Measurements from ENCODE around the gene ENTREP3.

Gene ENTREP3

DNA sequence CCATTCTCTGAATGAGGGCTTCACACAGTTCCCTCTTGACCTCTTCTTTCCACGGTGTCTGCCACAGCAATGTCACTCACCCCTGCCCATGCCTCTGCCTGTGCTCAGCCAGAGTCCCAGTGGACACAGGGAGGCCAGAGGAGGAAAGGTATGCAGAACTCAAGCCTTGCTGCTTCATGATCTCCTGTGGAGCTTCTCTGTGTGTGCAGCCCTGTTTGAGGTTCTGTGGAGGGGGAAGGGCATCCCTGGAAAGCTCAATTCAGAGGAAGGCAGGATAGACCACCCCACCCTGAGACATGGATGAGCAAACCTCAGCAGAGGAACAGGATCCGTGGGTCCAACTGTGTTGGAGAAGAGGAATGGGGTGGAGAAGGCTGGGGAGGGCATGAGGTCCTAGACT, 24.0 kb upstream of the ENTREP3 start:
- DNase-seq (ENCODE audit: low read depth): no peak
- TF ChIP-seq, protein P1, sequence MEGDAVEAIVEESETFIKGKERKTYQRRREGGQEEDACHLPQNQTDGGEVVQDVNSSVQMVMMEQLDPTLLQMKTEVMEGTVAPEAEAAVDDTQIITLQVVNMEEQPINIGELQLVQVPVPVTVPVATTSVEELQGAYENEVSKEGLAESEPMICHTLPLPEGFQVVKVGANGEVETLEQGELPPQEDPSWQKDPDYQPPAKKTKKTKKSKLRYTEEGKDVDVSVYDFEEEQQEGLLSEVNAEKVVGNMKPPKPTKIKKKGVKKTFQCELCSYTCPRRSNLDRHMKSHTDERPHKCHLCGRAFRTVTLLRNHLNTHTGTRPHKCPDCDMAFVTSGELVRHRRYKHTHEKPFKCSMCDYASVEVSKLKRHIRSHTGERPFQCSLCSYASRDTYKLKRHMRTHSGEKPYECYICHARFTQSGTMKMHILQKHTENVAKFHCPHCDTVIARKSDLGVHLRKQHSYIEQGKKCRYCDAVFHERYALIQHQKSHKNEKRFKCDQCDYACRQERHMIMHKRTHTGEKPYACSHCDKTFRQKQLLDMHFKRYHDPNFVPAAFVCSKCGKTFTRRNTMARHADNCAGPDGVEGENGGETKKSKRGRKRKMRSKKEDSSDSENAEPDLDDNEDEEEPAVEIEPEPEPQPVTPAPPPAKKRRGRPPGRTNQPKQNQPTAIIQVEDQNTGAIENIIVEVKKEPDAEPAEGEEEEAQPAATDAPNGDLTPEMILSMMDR (IDR thresholded peaks at IDR 0.05; ENCODE audit: low read depth, low read length, missing control alignments): no peak
- no peak overlapping the region for H3K4me3 ChIP-seq (ENCODE audit: low read depth, low read length)
- in situ Hi-C loops (cut with HindIII; ENCODE audit: low sequenced_read_pairs): no loop called here

DNA sequence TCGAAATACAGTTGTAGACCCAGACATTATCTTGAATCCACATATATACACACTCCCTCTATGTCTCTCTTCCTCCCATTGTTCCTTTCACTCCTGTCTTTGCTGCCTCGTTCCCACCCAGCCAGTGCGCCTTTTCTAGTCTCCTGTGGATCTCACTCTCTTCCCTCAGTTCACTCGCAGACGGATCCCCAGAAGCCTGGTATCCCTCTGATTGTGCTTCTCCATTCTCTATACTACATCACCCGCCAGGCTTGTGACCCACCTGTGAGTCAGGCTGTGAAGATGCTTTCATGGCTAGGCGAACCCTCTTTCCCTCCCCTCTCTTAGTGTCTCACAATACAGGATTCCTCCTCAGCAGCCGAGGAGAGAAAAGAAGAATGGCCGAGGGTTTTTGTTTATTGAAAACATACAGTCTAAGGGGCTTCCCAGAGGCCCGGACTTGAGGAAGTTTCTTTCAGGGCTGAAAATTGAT, 23.4 kb upstream of the ENTREP3 start:
- in situ Hi-C loops (cut with HindIII; ENCODE audit: low sequenced_read_pairs): no loop called here
- TF ChIP-seq, protein P1 (IDR thresholded peaks at IDR 0.05; ENCODE audit: low read depth, low read length, missing control alignments): no peak
- no peak for DNase-seq (ENCODE audit: low read depth)
- no peak overlapping the region for H3K4me3 ChIP-seq (ENCODE audit: low read depth, low read length)

DNA sequence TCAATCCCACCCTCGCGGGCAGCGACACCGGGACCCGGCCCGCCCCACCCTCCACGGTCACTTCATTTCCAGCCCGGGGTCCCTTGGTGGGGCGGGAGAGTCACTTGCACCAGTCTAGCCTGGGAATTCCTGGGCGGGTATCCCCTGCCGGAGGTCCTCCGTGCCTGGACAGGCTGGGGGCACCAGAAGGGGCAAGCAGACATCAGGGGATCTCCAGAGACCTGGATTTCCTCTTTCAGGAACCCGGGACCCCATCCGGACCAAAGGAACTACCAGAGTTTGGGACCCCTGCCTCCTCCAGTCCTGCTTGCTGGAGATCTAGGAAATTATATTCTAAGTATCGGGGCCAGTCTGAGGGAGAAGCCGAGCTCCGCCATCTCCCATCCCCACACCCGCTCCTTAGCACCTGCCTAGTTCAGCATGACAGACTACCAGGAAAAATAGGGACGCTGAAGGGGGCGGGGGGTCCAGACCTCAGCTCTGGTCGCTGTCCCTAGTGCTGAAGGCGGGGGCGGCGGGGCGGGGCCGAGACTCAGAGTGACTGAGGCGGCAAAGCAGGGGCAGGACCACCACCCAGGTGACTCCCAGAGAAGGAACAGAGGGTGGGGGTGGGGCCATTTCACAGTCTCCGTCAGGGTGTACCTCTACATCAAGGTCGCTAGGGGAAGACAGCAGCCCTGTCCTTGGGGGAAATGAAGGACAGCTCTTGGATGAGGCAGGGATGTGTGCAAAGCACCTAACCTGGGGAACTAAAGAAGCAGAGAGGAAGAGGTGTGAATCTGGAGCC, 22.8 kb upstream of the ENTREP3 start:
- H3K4me3 ChIP-seq (ENCODE audit: low read depth, low read length): peak overlapping the region; percentile 60
- DNase-seq (ENCODE audit: low read depth): no peak
- TF ChIP-seq, protein P1 (IDR thresholded peaks at IDR 0.05; ENCODE audit: low read depth, low read length, missing control alignments): peak; percentile 44
- in situ Hi-C loops (cut with HindIII; ENCODE audit: low sequenced_read_pairs): no loop called here

DNA sequence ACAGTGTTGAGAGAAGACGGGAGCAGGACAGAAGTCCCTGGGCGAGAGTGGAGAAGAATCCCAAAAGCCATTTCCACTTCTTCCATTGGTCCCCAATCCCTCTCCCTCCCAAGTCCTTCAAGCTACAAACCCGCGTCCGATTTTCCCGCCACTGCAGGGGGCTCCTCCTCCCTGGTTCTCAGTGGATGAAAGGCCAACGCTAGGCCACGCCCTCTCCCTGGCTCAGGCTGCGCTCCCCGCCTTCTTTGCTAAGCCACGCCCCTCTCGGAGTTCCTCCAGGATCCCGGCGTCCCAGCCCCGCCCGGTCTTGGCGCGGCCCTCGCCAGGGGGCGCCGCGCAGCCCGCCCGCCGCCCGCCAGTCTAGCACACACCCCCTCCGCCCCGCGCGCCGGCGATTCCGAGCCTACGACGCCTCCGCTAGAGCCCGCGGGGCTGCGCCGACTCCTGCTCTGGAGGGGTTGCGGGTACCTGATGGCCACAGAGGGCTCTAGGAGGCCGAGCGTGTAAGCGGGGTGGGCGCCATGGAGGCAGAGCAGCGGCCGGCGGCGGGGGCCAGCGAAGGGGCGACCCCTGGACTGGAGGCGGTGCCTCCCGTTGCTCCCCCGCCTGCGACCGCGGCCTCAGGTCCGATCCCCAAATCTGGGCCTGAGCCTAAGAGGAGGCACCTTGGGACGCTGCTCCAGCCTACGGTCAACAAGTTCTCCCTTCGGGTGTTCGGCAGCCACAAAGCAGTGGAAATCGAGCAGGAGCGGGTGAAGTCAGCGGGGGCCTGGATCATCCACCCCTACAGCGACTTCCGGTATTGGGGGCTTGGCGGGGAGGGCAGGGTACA, 22.0 kb upstream of the ENTREP3 start, which contains the start of gene HCN3:
Gene HCN3 (plus strand): TSS at position 394 of the 832 bp plus-strand sequence. CDS start 128 bp downstream, at position 522.
- peak within 1 kb of the TSS; percentile 60 for H3K4me3 ChIP-seq (ENCODE audit: low read depth, low read length)
- peak; percentile 87 for DNase-seq (ENCODE audit: low read depth)
- TF ChIP-seq, protein P1 (IDR thresholded peaks at IDR 0.05; ENCODE audit: low read depth, low read length, missing control alignments): peak; percentile 36
- in situ Hi-C loops (cut with HindIII; ENCODE audit: low sequenced_read_pairs): no loop called here

DNA sequence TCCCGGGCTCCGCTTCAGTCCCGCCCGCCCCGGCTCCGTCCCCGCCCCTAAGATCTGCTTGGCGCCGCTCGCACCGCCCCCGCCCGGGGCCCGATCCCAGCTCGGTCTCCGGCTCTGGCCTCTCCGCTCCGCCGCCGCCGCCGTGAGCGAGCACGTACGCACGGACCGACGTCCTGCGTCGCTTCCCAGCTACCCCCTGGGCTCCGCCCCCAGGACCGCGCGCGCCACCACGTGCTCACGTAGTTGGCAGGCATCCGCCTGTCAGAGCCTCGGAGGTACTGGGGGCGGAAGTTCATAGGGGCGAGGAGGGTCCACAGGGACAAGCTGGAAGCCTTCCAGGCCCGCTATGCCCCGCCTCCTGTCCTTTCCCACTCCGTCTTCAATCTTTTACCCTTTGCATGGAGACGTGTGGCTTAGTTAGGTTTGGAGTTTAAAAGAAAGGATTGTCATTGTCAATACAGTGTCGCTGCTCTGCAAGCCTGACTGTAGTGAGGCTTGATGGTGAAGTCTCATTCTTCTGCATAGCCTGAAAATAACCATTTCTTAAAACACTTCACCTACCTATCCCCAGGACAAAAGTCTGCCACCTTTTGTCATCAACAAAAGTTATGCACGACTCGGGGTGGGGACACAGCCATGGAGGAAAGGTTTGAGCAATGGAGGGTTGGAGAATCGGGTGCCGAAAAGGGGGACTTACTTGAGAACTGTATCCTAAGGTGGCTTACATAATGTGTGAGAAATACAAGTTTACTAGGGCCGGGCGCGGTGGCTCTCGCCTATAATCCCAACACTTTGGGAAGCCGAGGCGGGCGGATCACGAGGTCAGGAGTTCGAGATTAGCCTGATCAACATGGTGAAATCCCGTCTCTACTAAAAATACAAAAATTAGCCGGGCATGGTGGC, 18.3 kb upstream of the ENTREP3 start, which contains the start of gene CLK2:
Gene CLK2 (minus strand): TSS at position 162 of the 903 bp plus-strand sequence. CDS start 2,527 bp downstream, outside the sequence.
- TF ChIP-seq, protein P1 (IDR thresholded peaks at IDR 0.05; ENCODE audit: low read depth, low read length, missing control alignments): no peak
- H3K4me3 ChIP-seq (ENCODE audit: low read depth, low read length): peak within 1 kb of the TSS; percentile 82
- DNase-seq (ENCODE audit: low read depth): peak; percentile 68
- in situ Hi-C loops (cut with HindIII; ENCODE audit: low sequenced_read_pairs): no loop called here

All from astrocyte of the cerebellum (primary cell).